GM21526 (cell line): ENCODE data around the gene ANXA7.
A peak's percentile ranks its signal among the peaks of the same experiment; 100 is the strongest.
"Not testable (repeated sequence)": the region's sequence is repeated elsewhere in the genome, so short reads cannot be mapped to it uniquely, and the experiment has no call there.

Source experiments
- ATAC-seq: cut with Tn5 transposase; IDR thresholded peaks from one replicate; pipeline ENCODE4 v1.9.1; 2021; ENCODE audit warnings: moderate library complexity; ENCODE audit not compliant: unreplicated experiment, low FRiP score

ANXA7 gene

GRCh38 chr10:73408978-73409521 is 4.8 kb downstream of the ANXA7 start:
- ATAC-seq: no peak

- ATAC-seq: no peak
Measured at GRCh38 chr10:73408061-73408460, 5.8 kb downstream of the ANXA7 start.

- ATAC-seq: no peak
Measured at GRCh38 chr10:73407495-73407894, 6.4 kb downstream of the ANXA7 start.

GRCh38 chr10:73406846-73407245 is 7.0 kb downstream of the ANXA7 start:
- no peak for ATAC-seq

GRCh38 chr10:73405556-73405955 is 8.3 kb downstream of the ANXA7 start:
- ATAC-seq: no peak

GRCh38 chr10:73404690-73405089 is 9.2 kb downstream of the ANXA7 start:
- no peak for ATAC-seq

GRCh38 chr10:73401636-73402035 is 12.2 kb downstream of the ANXA7 start:
- ATAC-seq: no peak

GRCh38 chr10:73399063-73399462 is 14.8 kb downstream of the ANXA7 start:
- ATAC-seq: no peak

GRCh38 chr10:73398024-73398423 is 15.8 kb downstream of the ANXA7 start:
- ATAC-seq: no peak

GRCh38 chr10:73394325-73394724 is 19.5 kb downstream of the ANXA7 start:
- ATAC-seq: not testable (repeated sequence)

- ATAC-seq: no peak
Measured at GRCh38 chr10:73388228-73388627, 25.6 kb downstream of the ANXA7 start.

- no peak for ATAC-seq
Measured at GRCh38 chr10:73386583-73386982, 27.3 kb downstream of the ANXA7 start.

GRCh38 chr10:73379064-73379748 is 34.7 kb downstream of the ANXA7 start:
- ATAC-seq: no peak

GRCh38 chr10:73376679-73377078 is 37.2 kb downstream of the ANXA7 start:
- ATAC-seq: no peak

- ATAC-seq: no peak
Measured at GRCh38 chr10:73368238-73368637, 45.6 kb downstream of the ANXA7 start.

GRCh38 chr10:73366381-73367298 is 47.2 kb downstream of the ANXA7 start:
- ATAC-seq: no peak

GRCh38 chr10:73364964-73365363 is 48.9 kb downstream of the ANXA7 start:
- no peak for ATAC-seq

- ATAC-seq: no peak
Measured at GRCh38 chr10:73359492-73359891, 54.4 kb downstream of the ANXA7 start.

GRCh38 chr10:73358331-73359279 is 55.3 kb downstream of the ANXA7 start, which contains the start of gene CFAP70:
Gene CFAP70, minus strand, starts transcription at chr10:73358864. Its CDS starts 4,068 bp downstream, at chr10:73354796.
- peak; percentile 81 for ATAC-seq

- ATAC-seq: no peak
Measured at GRCh38 chr10:73357821-73358220, 56.0 kb downstream of the ANXA7 start.
